SK-N-SH (cell line): Measurements from ENCODE around the gene ESM1.

Experiments
- CTCF ChIP-seq: fragments of 200-600 bp; sonication (generic); IDR thresholded peaks from 2 replicates; pipeline ENCODE4 v1.6.1; 2017; ENCODE audit warnings: antibody characterized with exemption, mild to moderate bottlenecking, moderate library complexity
- ELF1 ChIP-seq: IDR thresholded peaks from 2 replicates; pipeline ENCODE4 v1.4.0; 2012
- IRF3 ChIP-seq: fragments of 150-350 bp; IDR thresholded peaks from 2 replicates; pipeline ENCODE4 v1.6.1; 2016; ENCODE audit warnings: mild to moderate bottlenecking, low read depth, low read length
- POLR2AphosphoS5 ChIP-seq: IDR thresholded peaks from 2 replicates; pipeline ENCODE4 v1.6.1; 2012; ENCODE audit warnings: low read depth, low read length

- TF ChIP-seq CTCF (no peak), ELF1 (no peak), POLR2AphosphoS5 (no peak), IRF3 (no peak)
These were observed 21.0 kb downstream of the ESM1 start for GRCh38 chr5:54964405-54964804.
